Panc1 (cell line): Measurements from ENCODE around the gene PRDM12. TPM values are rescaled to one million over a fixed set of nuclear protein-coding genes. Genes with fewer than 3 reads are reported as not detected.
"Not testable (repeated sequence)": the region's sequence is repeated elsewhere in the genome, so short reads cannot be mapped to it uniquely, and the experiment has no call there.

ENCODE experiments used
- ATAC-seq: fragments of 200-7000 bp; cut with Tn5 transposase; 2 replicates; pipeline ENCODE4 v1.9.1; 2020; ENCODE audit warnings: mild to moderate bottlenecking, moderate library complexity
- BruUV-seq: library from RNA; stranded (reverse); fragments of 400-500 nt; replicated peaks from 2 replicates; lab custom pipeline; 2021; lab: Mats Ljungman, UMichigan
- CTCF ChIA-PET: fragments of 300-600 bp; sonication (Branson Sonifier 250); formaldehyde crosslinking; loops from one replicate; lab custom pipeline; 2022; ENCODE audit warnings: antibody characterized with exemption; lab: Charles Lee
- POLR2A ChIA-PET: fragments of 300-600 bp; sonication (Branson Sonifier 250); formaldehyde crosslinking; loops from one replicate; lab custom pipeline; 2022; ENCODE audit warnings: antibody characterized with exemption; lab: Charles Lee
- DNase-seq: peaks from one replicate; pipeline ENCODE4 v3.0.0-alpha.2; 2010; ENCODE audit warnings: low read depth, low spot score
- H3K27ac ChIP-seq: 2 replicates; pipeline ENCODE4 v1.5.1; 2011; ENCODE audit warnings: mild to moderate bottlenecking, low read length, inconsistent platforms
- H3K27me3 ChIP-seq: fragments of 200-500 bp; sonication (Bioruptor generic); 2 replicates; pipeline ENCODE4 v1.6.0; 2014; ENCODE audit warnings: low read length, inconsistent platforms; ENCODE audit not compliant: control insufficient read depth, insufficient read depth
- H3K36me3 ChIP-seq: fragments of 200-500 bp; sonication (Bioruptor generic); 2 replicates; pipeline ENCODE4 v1.5.1; 2014; ENCODE audit warnings: inconsistent platforms, mild to moderate bottlenecking, low read length, moderate library complexity; ENCODE audit not compliant: control insufficient read depth, insufficient read depth
- H3K4me1 ChIP-seq: 2 replicates; pipeline ENCODE4 v1.5.1; 2011; ENCODE audit warnings: inconsistent platforms, mild to moderate bottlenecking, low read length, moderate library complexity; ENCODE audit not compliant: control insufficient read depth, insufficient read depth
- H3K4me3 ChIP-seq, 2 experiments: 2 replicates each; pipeline ENCODE4 v1.5.1; 2011 to 2012; ENCODE audit warnings: low read depth in 2 of 2, low read length in 2 of 2, mild to moderate bottlenecking in 2 of 2, inconsistent platforms in 1 of 2, moderate library complexity in 1 of 2
- H3K9me3 ChIP-seq: fragments of 200-500 bp; sonication (Bioruptor generic); 2 replicates; pipeline ENCODE4 v1.5.1; 2014; ENCODE audit warnings: low read depth, mild to moderate bottlenecking, inconsistent platforms, low read length, moderate library complexity; ENCODE audit not compliant: control insufficient read depth, insufficient read depth
- POLR2AphosphoS5 ChIP-seq: IDR thresholded peaks from 2 replicates; pipeline ENCODE4 v1.6.1; 2012; ENCODE audit warnings: mild to moderate bottlenecking, low read depth, low read length, moderate library complexity
- SIN3A ChIP-seq: IDR thresholded peaks from 2 replicates; pipeline ENCODE4 v1.6.1; 2012; ENCODE audit warnings: low read depth, mild to moderate bottlenecking, low read length, moderate library complexity, borderline replicate concordance; ENCODE audit not compliant: insufficient read depth
- TCF7L2 ChIP-seq: IDR thresholded peaks from 2 replicates; pipeline ENCODE4 v1.6.1; 2011; ENCODE audit warnings: mild to moderate bottlenecking, low read depth, low read length, inconsistent platforms
- in situ Hi-C: cut with HindIII; loops from 2 replicates; pipeline ENCODE4 v1.10.0; 2016; ENCODE audit warnings: low sequenced_read_pairs, low pct_unique_long_range_greater_than_20kb
- intact Hi-C: fragments of 100-400 bp; cut with micrococcal nuclease; formaldehyde crosslinking; loops from one replicate; pipeline ENCODE4 v1.10.0; 2022; ENCODE audit not compliant: unreplicated experiment
- total RNA-seq: library from RNA; stranded (reverse); gene quantifications from one replicate; pipeline ENCODE4 v1.2.1, GENCODE V29; 2021; ENCODE audit not compliant: unreplicated experiment
- TF ChIP-seq, protein P1 (sequence below): fragments of 450-650 bp; IDR thresholded peaks from 2 replicates; pipeline ENCODE4 v1.5.1; 2017; ENCODE audit warnings: mild to moderate bottlenecking
- TF ChIP-seq, protein P2 (sequence below), 2 experiments: IDR thresholded peaks; 2 replicates each; pipeline ENCODE4 v1.6.1; 2011 to 2012; ENCODE audit warnings: low read depth in 2 of 2, control low read depth in 1 of 2, low read length in 1 of 2, mild to moderate bottlenecking in 1 of 2, moderate library complexity in 1 of 2; ENCODE audit not compliant: insufficient read depth in 1 of 2

The PRDM12 gene
- total RNA-seq, 1 experiment from 2014 or later = 0.08 TPM

DNA sequence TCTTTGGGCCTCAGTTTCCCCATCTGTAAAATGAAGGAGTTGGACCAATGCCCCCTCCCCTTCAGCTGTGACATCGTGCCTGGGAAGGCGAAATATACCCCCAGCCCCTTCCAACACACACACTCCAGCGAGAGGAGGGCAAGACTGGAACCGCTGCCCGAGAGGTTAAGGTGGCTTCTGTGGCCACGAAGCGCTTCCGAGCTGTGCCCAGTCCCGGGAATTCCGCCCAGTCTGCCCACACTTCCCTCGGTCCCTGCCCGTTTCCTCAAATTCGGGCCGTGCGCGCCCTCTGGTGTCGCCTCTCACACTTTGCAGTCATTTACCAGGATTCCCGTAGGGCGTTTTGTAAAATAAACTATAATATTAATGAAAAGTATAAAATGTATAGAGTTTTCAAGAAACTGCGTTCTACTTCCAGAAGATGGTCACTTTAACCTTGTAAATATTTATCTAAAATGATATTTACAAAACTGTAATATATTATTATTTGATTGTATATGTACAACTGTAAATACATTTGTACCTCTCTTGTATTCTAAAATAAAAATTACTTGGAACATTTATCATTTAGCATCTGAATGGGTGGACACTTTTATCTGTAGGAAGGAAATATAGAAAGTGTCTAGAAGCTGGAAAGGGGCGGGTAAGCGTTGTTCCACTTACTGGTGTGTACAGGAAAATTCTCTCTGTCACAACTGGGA lies 18.2 kb downstream of the PRDM12 start:
- H3K4me1 ChIP-seq = no peaks in the 10 kb centered on the region
- ATAC-seq = peak; percentile 83
- ChIA-PET POLR2A (interaction anchor here (0.7 kb wide), 1 partner anchor 200 kb away, joined by 14 read pairs; no protein-coding TSS in a partner anchor), CTCF (interaction anchor here (0.7 kb wide), 1 partner anchor 224 kb away, joined by 7 read pairs; no protein-coding TSS in a partner anchor)
- H3K27me3 ChIP-seq = no peaks in the 10 kb centered on the region
- BruUV-seq = no TSS peak
- peak overlapping the region; percentile 53 to 58 for H3K4me3 ChIP-seq
- intact Hi-C loops = no loop called here
- DNase-seq = no peak
- in situ Hi-C loops = no loop called here
- no peaks in the 10 kb centered on the region for H3K9me3 ChIP-seq
- TF ChIP-seq SIN3A (no peak), TCF7L2 (no peak), POLR2AphosphoS5 (no peak)
- TF ChIP-seq, protein P1, sequence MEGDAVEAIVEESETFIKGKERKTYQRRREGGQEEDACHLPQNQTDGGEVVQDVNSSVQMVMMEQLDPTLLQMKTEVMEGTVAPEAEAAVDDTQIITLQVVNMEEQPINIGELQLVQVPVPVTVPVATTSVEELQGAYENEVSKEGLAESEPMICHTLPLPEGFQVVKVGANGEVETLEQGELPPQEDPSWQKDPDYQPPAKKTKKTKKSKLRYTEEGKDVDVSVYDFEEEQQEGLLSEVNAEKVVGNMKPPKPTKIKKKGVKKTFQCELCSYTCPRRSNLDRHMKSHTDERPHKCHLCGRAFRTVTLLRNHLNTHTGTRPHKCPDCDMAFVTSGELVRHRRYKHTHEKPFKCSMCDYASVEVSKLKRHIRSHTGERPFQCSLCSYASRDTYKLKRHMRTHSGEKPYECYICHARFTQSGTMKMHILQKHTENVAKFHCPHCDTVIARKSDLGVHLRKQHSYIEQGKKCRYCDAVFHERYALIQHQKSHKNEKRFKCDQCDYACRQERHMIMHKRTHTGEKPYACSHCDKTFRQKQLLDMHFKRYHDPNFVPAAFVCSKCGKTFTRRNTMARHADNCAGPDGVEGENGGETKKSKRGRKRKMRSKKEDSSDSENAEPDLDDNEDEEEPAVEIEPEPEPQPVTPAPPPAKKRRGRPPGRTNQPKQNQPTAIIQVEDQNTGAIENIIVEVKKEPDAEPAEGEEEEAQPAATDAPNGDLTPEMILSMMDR = peak; percentile 83
- TF ChIP-seq, protein P2, sequence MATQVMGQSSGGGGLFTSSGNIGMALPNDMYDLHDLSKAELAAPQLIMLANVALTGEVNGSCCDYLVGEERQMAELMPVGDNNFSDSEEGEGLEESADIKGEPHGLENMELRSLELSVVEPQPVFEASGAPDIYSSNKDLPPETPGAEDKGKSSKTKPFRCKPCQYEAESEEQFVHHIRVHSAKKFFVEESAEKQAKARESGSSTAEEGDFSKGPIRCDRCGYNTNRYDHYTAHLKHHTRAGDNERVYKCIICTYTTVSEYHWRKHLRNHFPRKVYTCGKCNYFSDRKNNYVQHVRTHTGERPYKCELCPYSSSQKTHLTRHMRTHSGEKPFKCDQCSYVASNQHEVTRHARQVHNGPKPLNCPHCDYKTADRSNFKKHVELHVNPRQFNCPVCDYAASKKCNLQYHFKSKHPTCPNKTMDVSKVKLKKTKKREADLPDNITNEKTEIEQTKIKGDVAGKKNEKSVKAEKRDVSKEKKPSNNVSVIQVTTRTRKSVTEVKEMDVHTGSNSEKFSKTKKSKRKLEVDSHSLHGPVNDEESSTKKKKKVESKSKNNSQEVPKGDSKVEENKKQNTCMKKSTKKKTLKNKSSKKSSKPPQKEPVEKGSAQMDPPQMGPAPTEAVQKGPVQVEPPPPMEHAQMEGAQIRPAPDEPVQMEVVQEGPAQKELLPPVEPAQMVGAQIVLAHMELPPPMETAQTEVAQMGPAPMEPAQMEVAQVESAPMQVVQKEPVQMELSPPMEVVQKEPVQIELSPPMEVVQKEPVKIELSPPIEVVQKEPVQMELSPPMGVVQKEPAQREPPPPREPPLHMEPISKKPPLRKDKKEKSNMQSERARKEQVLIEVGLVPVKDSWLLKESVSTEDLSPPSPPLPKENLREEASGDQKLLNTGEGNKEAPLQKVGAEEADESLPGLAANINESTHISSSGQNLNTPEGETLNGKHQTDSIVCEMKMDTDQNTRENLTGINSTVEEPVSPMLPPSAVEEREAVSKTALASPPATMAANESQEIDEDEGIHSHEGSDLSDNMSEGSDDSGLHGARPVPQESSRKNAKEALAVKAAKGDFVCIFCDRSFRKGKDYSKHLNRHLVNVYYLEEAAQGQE (IDR thresholded peaks at IDR 0.05; ENCODE audit: insufficient read depth in 1 of 2, low read depth in 2 of 2, low read length in 1 of 2) = no peak
- H3K27ac ChIP-seq = no peak overlapping the region
- H3K36me3 ChIP-seq = no peaks in the 10 kb centered on the region

DNA sequence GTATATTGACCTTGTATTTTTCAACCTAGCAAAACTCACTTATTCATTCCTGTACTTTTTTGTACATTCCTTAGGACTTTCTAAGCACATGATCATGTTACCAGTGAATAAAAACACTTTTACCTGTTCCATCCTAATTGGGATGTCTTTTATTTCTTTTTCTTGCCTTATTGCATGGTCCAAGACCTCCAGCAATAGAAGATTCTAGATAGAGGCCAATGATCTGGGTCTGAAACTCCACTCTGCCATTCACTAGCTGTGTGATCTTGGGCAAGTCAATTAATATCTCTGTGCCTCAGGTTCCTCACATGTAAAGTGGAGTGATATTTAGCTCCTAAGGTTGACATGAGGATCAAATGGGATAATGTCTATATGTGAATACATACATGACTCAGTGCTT lies 20.7 kb downstream of the PRDM12 start:
- Histone ChIP-seq H3K27ac (no peak overlapping the region), H3K4me1 (no peaks in the 10 kb centered on the region), H3K27me3 (no peaks in the 10 kb centered on the region), H3K9me3 (no peaks in the 10 kb centered on the region), H3K36me3 (no peaks in the 10 kb centered on the region), H3K4me3 (no peak overlapping the region)
- no TSS peak for BruUV-seq
- DNase-seq (no peak), ATAC-seq (no peak)
- in situ Hi-C loops = no loop called here
- CTCF ChIA-PET = interaction anchor here (0.7 kb wide), 1 partner anchor 229 kb away, joined by 10 read pairs; no protein-coding TSS in a partner anchor
- intact Hi-C loops = no loop called here
- POLR2A ChIA-PET = no interaction called here
- TF ChIP-seq, protein P2 (IDR thresholded peaks at IDR 0.05; ENCODE audit: insufficient read depth in 1 of 2, low read depth in 2 of 2, low read length in 1 of 2) = no peak
- TF ChIP-seq, protein P1 = no peak

DNA sequence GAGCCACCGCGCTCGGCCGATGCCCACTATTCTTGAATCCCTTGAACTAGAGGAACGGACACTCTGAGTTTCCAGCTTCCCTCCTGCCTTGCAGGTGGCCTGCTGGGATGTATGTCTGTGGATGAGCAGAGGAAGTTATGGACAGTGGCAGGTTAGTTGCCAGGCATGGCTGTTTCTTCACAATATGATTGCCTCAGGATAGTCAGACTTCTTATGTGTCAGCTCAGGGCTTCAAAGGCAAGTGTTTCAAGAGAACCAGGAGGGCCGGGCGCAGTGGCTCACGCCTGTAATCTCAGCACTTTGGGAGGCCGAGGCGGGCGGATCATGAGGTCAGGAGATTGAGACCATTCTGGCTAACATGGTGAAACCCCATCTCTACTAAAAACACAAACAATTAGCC lies 21.6 kb downstream of the PRDM12 start:
- POLR2A ChIA-PET, H3K27me3 ChIP-seq, BruUV-seq, H3K36me3 ChIP-seq, in situ Hi-C loops, H3K4me1 ChIP-seq, ATAC-seq, H3K4me3 ChIP-seq, DNase-seq, H3K9me3 ChIP-seq, intact Hi-C loops, H3K27ac ChIP-seq: not testable (repeated sequence)
- CTCF ChIA-PET = interaction anchor here (0.7 kb wide), 1 partner anchor 306 kb away, joined by 17 read pairs; no protein-coding TSS in a partner anchor
